ENCODE measurements around the gene NEDD4L. TPM values are rescaled to one million over a fixed set of nuclear protein-coding genes. Genes with fewer than 3 reads are reported as not detected.

The NEDD4L gene
- total RNA-seq, 3 donors from 2014 or later: 161 to 309 (median 256) TPM

DNA sequence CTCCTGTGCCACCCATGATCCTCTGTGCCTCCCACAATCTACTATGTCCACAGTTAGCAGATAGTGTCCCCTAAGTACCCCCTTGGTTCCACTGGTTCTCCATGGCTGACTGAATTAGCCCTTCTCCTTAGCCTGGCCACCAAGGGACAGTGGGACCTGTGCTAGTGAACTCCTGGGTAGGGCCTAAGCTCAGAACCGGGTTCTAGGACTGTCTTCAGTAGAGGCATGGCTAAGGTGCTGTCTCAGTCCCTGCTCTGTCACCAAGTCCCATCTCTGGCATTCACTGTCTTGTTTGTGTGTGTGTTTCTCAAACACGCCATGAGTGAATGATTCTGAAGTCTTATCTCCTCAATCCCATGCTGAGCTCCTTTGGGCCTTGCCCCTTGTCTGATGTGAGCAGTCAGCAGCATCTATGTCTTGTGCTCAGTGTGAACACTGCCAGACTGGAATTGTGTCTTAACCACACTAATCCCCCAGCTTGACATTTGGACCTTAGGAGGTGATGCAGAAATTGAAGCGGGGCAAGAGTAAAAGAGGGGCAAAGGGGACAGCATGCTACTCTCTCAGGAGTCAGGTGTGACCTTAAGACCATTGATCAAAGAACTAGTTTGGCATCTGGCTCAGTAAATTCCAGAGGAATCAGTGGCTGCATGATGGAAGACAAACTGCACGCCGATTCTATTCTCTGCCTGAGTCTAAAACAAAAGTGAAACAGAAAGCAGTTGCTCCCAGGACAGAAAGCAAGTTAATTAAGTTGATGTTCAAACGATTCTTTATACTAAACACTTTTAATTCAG lies 394.3 kb downstream of the NEDD4L start:
- TF ChIP-seq, protein P1, sequence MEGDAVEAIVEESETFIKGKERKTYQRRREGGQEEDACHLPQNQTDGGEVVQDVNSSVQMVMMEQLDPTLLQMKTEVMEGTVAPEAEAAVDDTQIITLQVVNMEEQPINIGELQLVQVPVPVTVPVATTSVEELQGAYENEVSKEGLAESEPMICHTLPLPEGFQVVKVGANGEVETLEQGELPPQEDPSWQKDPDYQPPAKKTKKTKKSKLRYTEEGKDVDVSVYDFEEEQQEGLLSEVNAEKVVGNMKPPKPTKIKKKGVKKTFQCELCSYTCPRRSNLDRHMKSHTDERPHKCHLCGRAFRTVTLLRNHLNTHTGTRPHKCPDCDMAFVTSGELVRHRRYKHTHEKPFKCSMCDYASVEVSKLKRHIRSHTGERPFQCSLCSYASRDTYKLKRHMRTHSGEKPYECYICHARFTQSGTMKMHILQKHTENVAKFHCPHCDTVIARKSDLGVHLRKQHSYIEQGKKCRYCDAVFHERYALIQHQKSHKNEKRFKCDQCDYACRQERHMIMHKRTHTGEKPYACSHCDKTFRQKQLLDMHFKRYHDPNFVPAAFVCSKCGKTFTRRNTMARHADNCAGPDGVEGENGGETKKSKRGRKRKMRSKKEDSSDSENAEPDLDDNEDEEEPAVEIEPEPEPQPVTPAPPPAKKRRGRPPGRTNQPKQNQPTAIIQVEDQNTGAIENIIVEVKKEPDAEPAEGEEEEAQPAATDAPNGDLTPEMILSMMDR (IDR thresholded peaks at IDR 0.05): no peak
- DNase-seq: no peak
- intact Hi-C loops (cut with DNase I, micrococcal nuclease): no loop called here
- H3K4me3 ChIP-seq: no peak overlapping the region
- no peaks in the 10 kb centered on the region for H3K36me3 ChIP-seq (ENCODE audit: low read depth)
- no peaks in the 10 kb centered on the region for H3K9me3 ChIP-seq
- no peaks in the 10 kb centered on the region for H3K4me1 ChIP-seq (ENCODE audit: low read depth)
- ATAC-seq: peak; percentile 82

DNA sequence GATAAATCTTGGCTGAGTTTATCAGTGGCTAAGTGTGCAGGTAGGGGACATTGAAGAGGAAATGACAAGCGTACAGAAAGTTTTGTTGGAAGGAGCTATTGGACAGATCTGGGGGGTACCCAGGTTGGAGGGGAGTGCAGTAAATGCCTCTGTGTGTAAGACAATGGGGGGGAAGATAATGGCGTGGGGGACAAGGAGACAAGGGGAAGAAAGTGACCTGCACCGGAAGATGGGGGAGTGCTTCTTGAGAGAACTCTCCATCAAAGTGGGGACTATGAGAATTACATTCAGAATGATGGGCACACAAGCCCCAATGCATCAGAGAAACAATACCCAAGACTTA lies 394.9 kb downstream of the NEDD4L start:
- TF ChIP-seq, protein P1 (IDR thresholded peaks at IDR 0.05): no peak
- Histone ChIP-seq H3K9me3 (no peaks in the 10 kb centered on the region), H3K4me3 (no peak overlapping the region), H3K36me3 (ENCODE audit: low read depth) (no peaks in the 10 kb centered on the region), H3K4me1 (ENCODE audit: low read depth) (no peaks in the 10 kb centered on the region)
- no peak for DNase-seq
- peak; percentile 37 for ATAC-seq
- intact Hi-C loops (cut with DNase I, micrococcal nuclease): no loop called here

DNA sequence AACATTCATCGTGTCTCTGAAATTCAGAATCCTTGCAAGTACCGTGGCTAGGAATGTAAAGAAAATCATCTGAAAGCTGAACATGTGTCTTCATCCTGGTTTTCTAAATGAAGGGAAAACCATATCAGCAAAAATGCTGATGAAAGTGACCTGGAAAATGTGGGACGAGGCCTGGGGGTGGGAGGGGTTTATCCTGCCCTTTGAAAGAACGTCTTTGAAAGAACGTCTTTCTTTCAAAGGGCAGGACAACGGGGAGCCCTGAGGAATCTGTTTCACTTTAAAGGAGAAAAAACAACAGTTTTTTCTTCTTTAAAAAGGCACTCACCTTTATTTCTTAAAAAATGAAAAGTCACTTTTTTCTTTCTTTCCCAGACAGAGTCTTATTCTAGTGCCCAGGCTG lies 399.6 kb downstream of the NEDD4L start:
- ATAC-seq (no peak), DNase-seq (no peak)
- intact Hi-C loops (cut with DNase I, micrococcal nuclease): no loop called here
- no peak overlapping the region for H3K4me3 ChIP-seq
- no peaks in the 10 kb centered on the region for H3K9me3 ChIP-seq
- no peaks in the 10 kb centered on the region for H3K4me1 ChIP-seq (ENCODE audit: low read depth)
- TF ChIP-seq, protein P1 (IDR thresholded peaks at IDR 0.05): no peak
- no peaks in the 10 kb centered on the region for H3K36me3 ChIP-seq (ENCODE audit: low read depth)

DNA sequence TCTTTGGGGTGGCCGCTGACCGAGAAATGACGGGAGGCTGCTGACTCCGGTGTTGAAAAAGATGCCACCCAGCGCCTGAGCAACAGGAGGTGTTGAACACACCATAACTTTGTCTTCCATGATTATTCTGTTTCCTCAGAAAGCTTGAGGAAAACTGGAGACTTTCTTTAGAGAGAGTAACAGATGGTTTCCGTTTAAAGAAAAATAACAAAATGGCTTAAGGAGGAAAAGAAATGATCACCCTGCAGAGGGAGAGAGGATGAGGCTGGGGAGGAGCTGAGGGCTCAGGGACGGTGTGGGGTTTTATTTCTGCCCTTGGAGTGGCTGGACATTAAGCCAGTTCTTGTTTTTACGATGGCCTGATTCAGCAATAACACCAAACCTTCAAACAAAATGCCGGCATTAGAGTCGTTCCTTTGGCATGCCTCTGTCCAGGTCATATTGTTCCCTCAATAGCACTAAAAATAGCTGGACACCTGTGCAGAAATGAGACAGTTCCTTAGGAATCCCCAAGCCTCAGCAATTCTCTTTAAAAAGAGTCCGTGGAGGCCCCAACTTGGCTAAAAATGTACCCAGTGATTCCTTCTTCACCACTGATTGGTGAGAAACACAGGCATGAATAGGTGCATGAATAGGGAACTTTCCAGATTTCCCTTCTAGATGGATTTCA lies 402.5 kb downstream of the NEDD4L start:
- intact Hi-C loops (cut with DNase I, micrococcal nuclease): no loop called here
- TF ChIP-seq, protein P1 (IDR thresholded peaks at IDR 0.05): no peak
- Histone ChIP-seq H3K4me3 (no peak overlapping the region), H3K36me3 (ENCODE audit: low read depth) (no peaks in the 10 kb centered on the region), H3K4me1 (ENCODE audit: low read depth) (no peaks in the 10 kb centered on the region), H3K9me3 (no peaks in the 10 kb centered on the region)
- DNase-seq (no peak), ATAC-seq (no peak)

DNA sequence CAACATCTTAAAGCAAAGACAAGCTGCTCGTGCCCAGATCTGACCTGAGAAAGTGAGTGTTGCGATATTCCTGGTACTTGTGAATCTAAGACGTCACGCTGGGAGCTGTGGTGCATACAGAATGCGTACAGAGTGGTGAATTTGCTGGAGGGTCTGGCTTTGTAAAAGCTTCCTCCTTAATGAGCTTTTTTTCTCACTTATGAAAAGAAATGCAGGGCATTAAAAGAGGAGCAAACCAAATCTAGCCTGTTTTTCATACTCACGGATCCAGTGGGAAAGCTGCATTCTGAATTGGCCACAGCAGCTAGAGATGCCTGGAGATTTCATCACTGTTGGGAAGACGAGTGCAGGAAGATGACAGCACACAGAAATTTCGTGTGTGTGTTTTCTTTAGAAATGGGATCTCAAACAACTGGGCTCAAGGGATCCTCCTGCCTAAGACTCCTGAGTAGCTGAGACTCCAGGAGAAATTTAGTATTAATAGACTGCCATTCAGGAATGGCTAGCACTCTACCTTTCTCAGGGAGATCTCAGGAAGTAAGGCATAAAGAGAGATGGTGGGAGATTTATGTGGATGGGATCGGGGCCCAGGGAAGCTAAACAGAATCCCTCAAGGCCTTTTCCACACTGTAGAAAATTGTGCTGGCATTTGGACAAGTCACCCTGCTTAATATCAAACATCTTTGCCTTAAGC lies 403.5 kb downstream of the NEDD4L start:
- ATAC-seq (no peak), DNase-seq (no peak)
- TF ChIP-seq, protein P1 (IDR thresholded peaks at IDR 0.05): no peak
- Histone ChIP-seq H3K9me3 (no peaks in the 10 kb centered on the region), H3K4me1 (ENCODE audit: low read depth) (no peaks in the 10 kb centered on the region), H3K4me3 (no peak overlapping the region), H3K36me3 (ENCODE audit: low read depth) (no peaks in the 10 kb centered on the region)
- intact Hi-C loops (cut with DNase I, micrococcal nuclease): no loop called here
